ENCODE data around the gene AKAP9. TPM values are rescaled to one million over a fixed set of nuclear protein-coding genes. Genes with fewer than 3 reads are reported as not detected.

Gene AKAP9
- total and polyA plus RNA-seq, 2 donors (not counting 3 experiments of a cell fraction or from before 2014, with no cell fraction given): 9.5 to 51.6 TPM

- TF ChIP-seq MYC (IDR thresholded peaks at IDR 0.05; ENCODE audit: low read depth, low read length) (no peak), POLR2A (IDR thresholded peaks at IDR 0.05; ENCODE audit: low read depth, low read length) (no peak), GATA2 (IDR thresholded peaks at IDR 0.05; ENCODE audit: insufficient read depth, insufficient read length, low read depth, low read length) (no peak), JUN (IDR thresholded peaks at IDR 0.05; ENCODE audit: borderline replicate concordance, insufficient read depth, insufficient read length, low read depth) (no peak), MAX (IDR thresholded peaks at IDR 0.05; ENCODE audit: insufficient read depth, insufficient read length) (no peak), CTCF (IDR thresholded peaks at IDR 0.05; ENCODE audit: extremely low read depth in 1 of 2, insufficient read depth in 1 of 2, low read depth in 1 of 2, low read length in 2 of 2) (no peak), POLR2AphosphoS5 (IDR thresholded peaks at IDR 0.05; ENCODE audit: insufficient read depth, low read depth, low read length) (no peak), FOS (IDR thresholded peaks at IDR 0.05; ENCODE audit: borderline replicate concordance, insufficient read depth, low read length) (no peak), EZH2 (IDR thresholded peaks at IDR 0.05; ENCODE audit: borderline replicate concordance, low read depth, low read length, severe bottlenecking) (no peak)
Measured at GRCh38 chr7:91999631-92000565, 59.2 kb downstream of the AKAP9 start.

More at GRCh38 chr7:91999631-92000565, 59.2 kb downstream of the AKAP9 start:
- intact Hi-C loops (cut with micrococcal nuclease): no loop called here
- DNase-seq (ENCODE audit: low read depth, low spot score) (no peak), FAIRE-seq (no peak)
- no TSS peak for BruUV-seq (replicated peaks)
- Histone ChIP-seq H3K9ac (replicated peaks; ENCODE audit: extremely low read depth, insufficient read depth, low read length) (no peak overlapping the region), H3K4me2 (ENCODE audit: insufficient read depth, low read length) (no peak overlapping the region), H3K4me1 (ENCODE audit: control insufficient read depth, extremely low read depth, insufficient read depth, low read length) (no peaks in the 10 kb centered on the region), H2AFZ (ENCODE audit: low read depth, low read length) (no peak overlapping the region), H3K4me3 (replicated peaks in 1 of 3; ENCODE audit: insufficient read depth in 1 of 3, low read depth in 1 of 3, low read length in 3 of 3) (no peak overlapping the region), H3K9me1 (replicated peaks; ENCODE audit: control insufficient read depth, extremely low read depth, insufficient read depth, low read length) (no peaks in the 10 kb centered on the region), H4K20me1 (replicated peaks; ENCODE audit: control insufficient read depth, extremely low read depth, insufficient read depth, low read length) (no peaks in the 10 kb centered on the region), H3K27ac (ENCODE audit: insufficient read depth, low read depth, low read length) (no peak overlapping the region), H3K79me2 (ENCODE audit: control insufficient read depth, insufficient read depth, low read length) (no peaks in the 10 kb centered on the region), H3K27me3 (ENCODE audit: control insufficient read depth in 2 of 2, insufficient read depth in 2 of 2, low read length in 2 of 2) (no peaks in the 10 kb centered on the region), H3K36me3 (ENCODE audit: control insufficient read depth in 2 of 2, extremely low read depth in 1 of 2, insufficient read depth in 2 of 2, low read length in 2 of 2) (peaks cover 0 to 7% of the 10 kb centered on the region in 2 experiments), H3K9me3 (replicated peaks; ENCODE audit: control insufficient read depth, insufficient read depth, low read length) (no peaks in the 10 kb centered on the region)
- CTCF ChIA-PET: no interaction called here
- POLR2A ChIA-PET: no interaction called here
- dilution Hi-C loops (cut with MboI; ENCODE audit: extremely low pct_ligation_motif_present, low sequenced_read_pairs): no loop called here

Data from endothelial cell of umbilical vein (primary cell).